SK-N-SH treated with all-trans-retinoic acid at 6 μM for 48 hours (cell line): Measurements from ENCODE around the gene UBA7.

Source experiments
- ARNTL ChIP-seq: fragments of 450-650 bp; formaldehyde crosslinking; IDR thresholded peaks from 2 replicates; pipeline ENCODE4 v1.5.0; 2020; ENCODE audit warnings: low read depth, mild to moderate bottlenecking, moderate library complexity, borderline replicate concordance
- BACH2 ChIP-seq: fragments of 250-450 bp; sonication (Bioruptor Pico); IDR thresholded peaks from 2 replicates; pipeline ENCODE4 v1.9.0; 2021; ENCODE audit warnings: mild to moderate bottlenecking, borderline replicate concordance
- CSDC2 ChIP-seq: fragments of 250-450 bp; sonication (Bioruptor Pico); IDR thresholded peaks from 2 replicates; pipeline ENCODE4 v1.5.0; 2020; ENCODE audit warnings: mild to moderate bottlenecking, moderate library complexity
- ESRRG ChIP-seq: fragments of 250-450 bp; sonication (Bioruptor Pico); IDR thresholded peaks from 2 replicates; pipeline ENCODE4 v1.6.1; 2021; ENCODE audit warnings: mild to moderate bottlenecking
- GLIS3 ChIP-seq: fragments of 250-450 bp; sonication (Bioruptor Pico); IDR thresholded peaks from 2 replicates; pipeline ENCODE4 v1.5.0; 2020; ENCODE audit warnings: mild to moderate bottlenecking, moderate library complexity
- PATZ1 ChIP-seq: fragments of 250-450 bp; sonication (Bioruptor Pico); IDR thresholded peaks from 2 replicates; pipeline ENCODE4 v1.8.0; 2020; ENCODE audit warnings: mild to moderate bottlenecking, moderate library complexity, borderline replicate concordance
- RARB ChIP-seq: fragments of 250-450 bp; sonication (Bioruptor Pico); IDR thresholded peaks from 2 replicates; pipeline ENCODE4 v1.8.0; 2021; ENCODE audit warnings: mild to moderate bottlenecking, moderate library complexity
- SNAI2 ChIP-seq: fragments of 250-450 bp; sonication (Bioruptor Pico); IDR thresholded peaks from 2 replicates; pipeline ENCODE4 v1.5.0; 2020; ENCODE audit warnings: mild to moderate bottlenecking, moderate library complexity
- TCF4 ChIP-seq: fragments of 250-450 bp; sonication (Bioruptor Pico); IDR thresholded peaks from 2 replicates; pipeline ENCODE4 v1.8.0; 2021; ENCODE audit warnings: mild to moderate bottlenecking, moderate library complexity, borderline replicate concordance
- TOX ChIP-seq: fragments of 250-450 bp; sonication (Bioruptor Pico); IDR thresholded peaks from 2 replicates; pipeline ENCODE4 v1.8.0; 2021; ENCODE audit warnings: mild to moderate bottlenecking, moderate library complexity, borderline replicate concordance
- ZFP3 ChIP-seq: fragments of 250-450 bp; sonication (Bioruptor Pico); IDR thresholded peaks from 2 replicates; pipeline ENCODE4 v1.5.0; 2020; ENCODE audit warnings: mild to moderate bottlenecking, moderate library complexity
- ZNF565 ChIP-seq: fragments of 450-650 bp; formaldehyde crosslinking; conservative IDR thresholded peaks from 2 replicates; pipeline ENCODE4 v1.5.0; 2020; ENCODE audit warnings: low read depth, mild to moderate bottlenecking, moderate library complexity
- ZNF8 ChIP-seq: fragments of 450-650 bp; formaldehyde crosslinking; IDR thresholded peaks from 2 replicates; pipeline ENCODE4 v1.5.0; 2020; ENCODE audit warnings: mild to moderate bottlenecking, moderate library complexity
- TF ChIP-seq, protein P1 (sequence below): fragments of 250-450 bp; sonication (Bioruptor Pico); IDR thresholded peaks from 2 replicates; pipeline ENCODE4 v1.5.1; 2020; ENCODE audit warnings: low read depth, mild to moderate bottlenecking, moderate library complexity

DNA sequence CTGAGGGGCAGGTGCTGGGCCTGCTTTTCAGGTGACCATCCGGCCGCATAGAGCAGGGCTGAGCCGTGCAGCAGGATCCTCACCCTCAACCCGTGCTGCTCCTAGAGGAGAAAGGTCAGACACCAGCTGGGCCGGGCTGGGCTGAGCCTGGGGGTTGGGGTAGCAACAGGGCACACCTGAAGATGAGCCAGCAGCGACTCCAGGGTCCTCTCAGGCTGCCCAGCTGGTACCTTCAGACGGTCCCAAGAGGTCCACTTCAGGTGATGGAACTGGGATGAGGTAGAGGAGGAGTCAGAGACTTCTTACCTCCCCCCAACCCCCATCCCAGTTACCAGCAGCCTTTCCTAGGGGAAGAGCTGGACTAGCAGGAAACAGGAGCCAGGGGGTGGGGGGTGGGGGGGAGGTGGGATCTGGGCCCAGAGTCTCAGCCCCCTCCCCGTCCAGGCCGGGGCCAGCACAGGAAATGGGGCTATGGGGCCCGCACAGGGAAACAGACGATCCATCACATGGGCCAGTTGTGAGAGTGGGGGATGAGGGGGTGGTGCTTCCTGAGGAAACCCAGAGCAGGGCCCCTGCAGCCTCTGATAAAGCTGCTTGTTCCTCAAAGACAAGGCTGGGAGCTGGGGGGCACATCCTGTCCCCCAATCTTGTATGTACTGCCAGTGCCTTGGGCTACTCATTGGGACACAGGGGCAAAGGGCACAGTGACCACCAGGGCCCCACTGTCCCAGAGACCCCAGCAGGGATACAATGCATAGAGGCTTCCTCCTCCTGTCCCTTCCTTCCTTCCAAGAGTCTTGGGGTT lies 7.7 kb downstream of the UBA7 start:
- no peak for TF ChIP-seq RARB (CRISPR knock-in tag)
- no peak for TF ChIP-seq ARNTL (CRISPR knock-in tag)
- TF ChIP-seq GLIS3, result no peak
- no peak for TF ChIP-seq BACH2 (CRISPR knock-in tag)
- TF ChIP-seq PATZ1 (CRISPR knock-in tag), result no peak
- TF ChIP-seq, protein P1, sequence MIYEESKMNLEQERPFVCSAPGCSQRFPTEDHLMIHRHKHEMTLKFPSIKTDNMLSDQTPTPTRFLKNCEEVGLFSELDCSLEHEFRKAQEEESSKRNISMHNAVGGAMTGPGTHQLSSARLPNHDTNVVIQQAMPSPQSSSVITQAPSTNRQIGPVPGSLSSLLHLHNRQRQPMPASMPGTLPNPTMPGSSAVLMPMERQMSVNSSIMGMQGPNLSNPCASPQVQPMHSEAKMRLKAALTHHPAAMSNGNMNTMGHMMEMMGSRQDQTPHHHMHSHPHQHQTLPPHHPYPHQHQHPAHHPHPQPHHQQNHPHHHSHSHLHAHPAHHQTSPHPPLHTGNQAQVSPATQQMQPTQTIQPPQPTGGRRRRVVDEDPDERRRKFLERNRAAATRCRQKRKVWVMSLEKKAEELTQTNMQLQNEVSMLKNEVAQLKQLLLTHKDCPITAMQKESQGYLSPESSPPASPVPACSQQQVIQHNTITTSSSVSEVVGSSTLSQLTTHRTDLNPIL (CRISPR knock-in tag), result no peak
- no peak for TF ChIP-seq TOX (CRISPR knock-in tag)
- TF ChIP-seq ZNF565 (CRISPR knock-in tag), result no peak
- no peak for TF ChIP-seq ESRRG (CRISPR knock-in tag)
- TF ChIP-seq TCF4, result no peak
- no peak for TF ChIP-seq CSDC2 (CRISPR knock-in tag)
- no peak for TF ChIP-seq SNAI2 (CRISPR knock-in tag)
- no peak for TF ChIP-seq ZFP3
- TF ChIP-seq ZNF8 (CRISPR knock-in tag), result no peak
